HuH-7.5 (cell line): Measurements from ENCODE around the gene ID4.
"Not testable (repeated sequence)": the region's sequence is repeated elsewhere in the genome, so short reads cannot be mapped to it uniquely, and the experiment has no call there.

ENCODE experiments used
- DNase-seq: peaks from one replicate; pipeline ENCODE4 v3.0.0; 2011; ENCODE audit warnings: low spot score

The ID4 gene

DNA sequence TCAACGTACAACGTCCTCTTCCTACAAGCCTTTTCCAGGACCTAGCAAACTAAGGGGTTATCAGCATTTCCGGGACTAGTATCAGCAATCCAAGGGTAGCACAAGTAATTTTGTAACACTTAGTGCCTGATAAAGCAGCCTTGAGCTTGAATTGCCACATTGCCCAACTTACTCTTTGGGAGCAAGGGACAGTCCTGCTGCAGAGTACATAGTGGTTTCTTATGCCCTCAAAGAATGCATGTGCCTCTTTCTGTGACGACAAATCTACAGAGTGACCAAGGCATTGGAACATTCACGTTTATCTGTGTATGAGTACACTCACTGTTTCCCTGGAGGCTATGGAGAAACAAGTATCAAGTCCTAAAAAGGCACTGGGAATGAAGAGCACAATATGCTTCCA is 3.2 kb upstream of the ID4 start:
- DNase-seq = no peak

DNA sequence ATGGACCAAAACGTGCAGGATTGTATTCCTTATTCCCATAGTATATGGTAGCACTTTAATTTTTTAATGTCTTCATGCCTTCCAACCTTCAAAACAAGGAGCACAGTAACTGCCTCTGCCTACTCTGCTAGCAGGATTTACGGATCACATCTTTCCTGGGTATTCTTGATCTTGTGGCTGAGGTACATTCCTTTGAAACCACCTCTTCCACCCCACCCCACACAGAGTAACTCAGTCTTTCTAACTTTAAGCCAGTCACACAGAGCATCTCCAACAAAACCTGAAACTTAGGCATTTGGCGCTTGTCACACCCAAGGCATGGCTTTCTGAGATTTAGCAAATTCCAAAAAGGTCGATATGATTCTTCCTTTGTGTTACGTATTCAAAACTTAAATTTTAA is 2.3 kb upstream of the ID4 start:
- no peak for DNase-seq

DNA sequence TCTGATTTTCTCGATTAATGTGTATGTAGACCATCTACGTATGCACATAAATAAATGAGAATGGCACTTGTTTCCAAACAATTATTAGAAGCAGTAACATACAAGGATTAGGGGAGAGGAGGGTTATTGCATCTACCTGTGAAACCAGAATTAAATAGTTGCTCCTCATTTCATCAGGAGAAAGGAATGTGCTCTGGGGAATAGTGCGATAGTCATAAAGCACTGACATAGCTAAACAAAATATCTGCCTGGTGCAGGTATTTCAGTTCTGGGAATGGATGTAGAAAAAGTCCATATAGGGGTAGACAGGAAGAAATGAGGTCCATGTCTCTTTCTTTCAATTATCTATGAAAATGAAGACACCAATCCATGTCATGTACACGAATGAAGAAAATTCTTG is 1.6 kb upstream of the ID4 start:
- no peak for DNase-seq

DNA sequence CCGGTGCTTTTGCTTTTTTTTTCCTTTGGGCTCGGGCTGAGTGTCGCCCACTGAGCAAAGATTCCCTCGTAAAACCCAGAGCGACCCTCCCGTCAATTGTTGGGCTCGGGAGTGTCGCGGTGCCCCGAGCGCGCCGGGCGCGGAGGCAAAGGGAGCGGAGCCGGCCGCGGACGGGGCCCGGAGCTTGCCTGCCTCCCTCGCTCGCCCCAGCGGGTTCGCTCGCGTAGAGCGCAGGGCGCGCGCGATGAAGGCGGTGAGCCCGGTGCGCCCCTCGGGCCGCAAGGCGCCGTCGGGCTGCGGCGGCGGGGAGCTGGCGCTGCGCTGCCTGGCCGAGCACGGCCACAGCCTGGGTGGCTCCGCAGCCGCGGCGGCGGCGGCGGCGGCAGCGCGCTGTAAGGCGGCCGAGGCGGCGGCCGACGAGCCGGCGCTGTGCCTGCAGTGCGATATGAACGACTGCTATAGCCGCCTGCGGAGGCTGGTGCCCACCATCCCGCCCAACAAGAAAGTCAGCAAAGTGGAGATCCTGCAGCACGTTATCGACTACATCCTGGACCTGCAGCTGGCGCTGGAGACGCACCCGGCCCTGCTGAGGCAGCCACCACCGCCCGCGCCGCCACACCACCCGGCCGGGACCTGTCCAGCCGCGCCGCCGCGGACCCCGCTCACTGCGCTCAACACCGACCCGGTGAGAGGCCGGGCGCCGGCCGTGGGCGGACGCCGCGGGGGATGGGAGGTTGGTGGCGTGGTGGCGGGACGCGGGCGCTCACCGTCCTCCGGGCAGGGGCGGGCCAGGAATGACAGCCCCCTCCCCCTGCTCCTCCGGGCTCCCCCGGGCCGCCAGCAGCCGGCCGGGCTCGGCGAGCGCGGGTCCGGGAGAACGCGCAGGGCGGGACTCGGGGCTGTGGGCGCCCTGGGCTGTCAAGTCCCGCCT is 606 bp downstream of the ID4 start:
- DNase-seq = peak; percentile 25

DNA sequence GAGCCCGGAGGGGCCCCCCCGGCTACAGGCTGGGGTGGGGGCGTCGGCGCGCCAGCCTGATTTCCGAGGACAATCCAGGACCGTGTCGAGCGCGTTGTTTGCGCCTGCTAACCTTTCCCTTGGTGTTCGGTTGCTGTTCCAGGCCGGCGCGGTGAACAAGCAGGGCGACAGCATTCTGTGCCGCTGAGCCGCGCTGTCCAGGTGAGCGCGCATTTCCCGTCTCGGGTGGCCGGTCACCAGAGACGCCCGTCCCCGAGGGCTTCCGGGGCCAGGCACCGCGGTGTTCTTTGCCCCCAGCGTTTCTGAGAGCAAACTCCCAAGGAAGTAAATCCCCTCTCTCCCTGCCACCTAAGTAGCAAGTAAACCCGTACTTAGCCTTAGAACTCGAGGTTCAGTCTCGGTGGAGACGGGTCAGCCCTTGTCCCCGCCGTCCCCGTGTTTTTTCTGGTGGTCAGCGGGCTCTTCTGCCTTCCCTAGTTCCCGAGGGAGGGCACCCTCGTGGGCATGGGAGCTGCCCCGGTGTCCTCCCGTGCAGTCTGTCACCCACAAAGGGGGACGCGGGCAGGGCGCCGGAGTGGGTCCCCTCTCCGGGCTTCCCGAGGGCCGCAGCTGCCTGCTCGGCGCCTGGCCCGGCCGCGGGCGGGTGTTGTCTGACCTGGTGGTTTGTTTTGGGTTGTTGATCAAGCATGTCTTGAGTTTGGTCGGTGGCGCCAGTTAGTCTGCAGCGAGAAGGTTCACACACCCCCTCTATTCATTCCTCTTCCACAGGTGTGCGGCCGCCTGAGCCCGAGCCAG is 1.5 kb downstream of the ID4 start:
- peak; percentile 44 for DNase-seq

DNA sequence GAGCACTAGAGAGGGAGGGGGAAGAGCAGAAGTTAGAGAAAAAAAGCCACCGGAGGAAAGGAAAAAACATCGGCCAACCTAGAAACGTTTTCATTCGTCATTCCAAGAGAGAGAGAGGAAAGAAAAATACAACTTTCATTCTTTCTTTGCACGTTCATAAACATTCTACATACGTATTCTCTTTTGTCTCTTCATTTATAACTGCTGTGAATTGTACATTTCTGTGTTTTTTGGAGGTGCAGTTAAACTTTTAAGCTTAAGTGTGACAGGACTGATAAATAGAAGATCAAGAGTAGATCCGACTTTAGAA is 2.0 kb downstream of the ID4 start:
- DNase-seq = no peak

DNA sequence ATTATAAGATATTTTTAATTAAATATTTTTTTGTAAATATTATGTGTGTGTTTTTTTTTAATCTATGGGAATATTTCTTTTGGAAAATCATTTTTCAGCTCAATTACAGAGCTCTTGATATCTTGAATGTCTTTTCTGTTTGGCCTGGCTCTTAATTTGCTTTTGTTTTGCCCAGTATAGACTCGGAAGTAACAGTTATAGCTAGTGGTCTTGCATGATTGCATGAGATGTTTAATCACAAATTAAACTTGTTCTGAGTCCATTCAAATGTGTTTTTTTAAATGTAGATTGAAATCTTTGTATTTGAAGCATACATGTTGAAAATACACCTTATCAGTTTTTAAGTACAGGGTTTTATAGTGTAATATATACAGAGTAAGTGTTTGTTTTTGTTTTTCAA is 2.6 kb downstream of the ID4 start:
- no peak for DNase-seq

DNA sequence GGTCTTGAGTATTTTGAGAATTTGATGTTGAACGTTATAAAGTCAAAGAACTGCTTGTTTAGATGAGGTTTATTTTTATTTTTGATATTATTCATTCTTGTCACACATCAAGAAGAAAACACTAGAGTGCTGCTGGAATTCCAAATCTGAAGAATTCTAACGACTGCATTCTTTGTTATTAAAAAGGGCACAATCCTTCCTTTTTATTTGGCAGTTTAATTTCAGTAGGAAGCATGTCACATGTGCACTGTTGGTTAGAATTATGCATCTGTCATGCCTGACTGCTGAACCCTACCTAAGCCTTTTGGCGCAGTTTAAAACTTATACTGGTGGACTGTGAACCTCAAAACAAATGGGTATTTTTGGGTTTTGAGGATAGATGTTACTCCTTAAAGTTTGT is 4.0 kb downstream of the ID4 start:
- DNase-seq = no peak

DNA sequence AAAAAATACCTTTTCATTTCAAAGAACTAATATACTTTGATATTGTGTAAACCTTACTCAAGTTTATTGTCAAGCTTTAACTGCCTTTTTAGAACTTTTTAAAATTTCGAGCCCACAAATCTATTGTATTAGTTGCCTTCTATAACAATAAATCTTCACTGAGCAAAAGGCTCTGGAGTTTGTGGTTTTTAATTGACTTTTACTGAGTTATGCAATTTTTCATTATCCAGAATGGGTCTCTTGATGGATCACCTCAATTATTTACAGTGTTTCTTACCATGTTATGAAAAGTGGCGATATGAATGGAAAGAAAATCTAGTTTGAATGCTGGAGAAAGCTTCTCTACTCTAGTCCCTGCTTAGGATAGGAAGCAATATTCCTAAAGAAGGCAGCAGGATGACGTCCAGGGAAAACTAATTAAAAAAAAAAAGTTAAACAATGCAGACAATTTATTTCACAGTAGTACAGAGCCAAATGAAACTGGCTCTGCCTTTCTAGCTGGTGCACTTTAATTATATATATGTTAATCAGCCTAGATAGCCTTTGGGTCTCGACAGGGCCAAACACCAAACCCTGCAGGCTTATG is 5.0 kb downstream of the ID4 start:
- no peak for DNase-seq

DNA sequence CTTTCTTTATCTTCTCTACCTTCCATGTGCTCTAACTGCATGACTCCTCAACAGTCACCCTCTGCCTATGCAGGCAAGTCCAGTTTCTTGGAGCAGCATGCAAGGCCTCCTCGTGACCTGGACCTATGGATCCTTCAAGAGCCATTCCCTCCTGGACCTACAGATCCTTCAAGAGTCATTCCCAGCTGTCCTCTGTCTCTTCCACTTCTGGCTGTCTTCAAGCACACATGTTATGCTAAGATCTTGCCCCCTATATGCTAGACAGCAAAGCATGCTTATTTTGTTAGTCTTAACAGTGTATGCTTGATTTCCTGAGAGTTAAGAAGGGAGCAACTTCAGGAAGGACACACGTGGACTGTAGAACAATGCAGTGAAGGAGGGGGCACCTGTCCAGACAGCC is 7.5 kb downstream of the ID4 start:
- DNase-seq = no peak

DNA sequence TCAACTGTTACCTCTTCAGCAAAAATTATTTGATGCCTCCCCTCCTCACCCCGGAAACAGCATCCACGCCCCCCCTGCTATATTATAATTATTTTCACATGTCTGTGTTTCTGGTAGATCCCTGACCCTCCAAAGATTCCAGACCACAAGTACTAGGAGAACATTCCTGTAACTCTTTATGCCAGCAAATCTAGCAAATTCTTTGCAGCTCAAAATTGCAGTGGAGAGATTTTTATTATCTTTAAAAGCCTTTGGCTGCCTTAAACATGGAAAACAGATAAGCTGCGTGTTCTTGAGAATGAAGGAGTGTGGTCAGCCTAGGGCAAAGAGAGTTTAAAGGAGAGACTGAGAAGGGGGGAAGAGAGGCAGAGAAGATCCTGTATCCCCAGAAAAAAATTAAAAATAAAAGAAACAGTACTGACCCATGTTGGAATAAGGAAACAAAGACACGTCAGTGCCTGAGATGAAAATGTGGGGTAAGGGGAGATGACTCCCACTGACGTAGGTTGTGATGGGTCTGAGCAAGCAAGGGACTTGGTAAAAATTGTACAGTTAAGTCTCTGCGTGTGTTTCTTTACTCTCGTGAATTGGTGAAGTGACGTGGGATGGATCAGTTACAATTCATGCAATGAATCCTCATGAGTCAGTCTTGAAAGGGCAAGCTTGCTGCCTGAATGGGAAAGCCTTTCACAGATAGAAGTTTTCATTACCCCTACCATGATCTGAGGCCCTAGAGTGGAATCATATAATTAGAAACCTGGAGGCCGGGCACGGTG is 8.3 kb downstream of the ID4 start:
- no peak for DNase-seq

DNA sequence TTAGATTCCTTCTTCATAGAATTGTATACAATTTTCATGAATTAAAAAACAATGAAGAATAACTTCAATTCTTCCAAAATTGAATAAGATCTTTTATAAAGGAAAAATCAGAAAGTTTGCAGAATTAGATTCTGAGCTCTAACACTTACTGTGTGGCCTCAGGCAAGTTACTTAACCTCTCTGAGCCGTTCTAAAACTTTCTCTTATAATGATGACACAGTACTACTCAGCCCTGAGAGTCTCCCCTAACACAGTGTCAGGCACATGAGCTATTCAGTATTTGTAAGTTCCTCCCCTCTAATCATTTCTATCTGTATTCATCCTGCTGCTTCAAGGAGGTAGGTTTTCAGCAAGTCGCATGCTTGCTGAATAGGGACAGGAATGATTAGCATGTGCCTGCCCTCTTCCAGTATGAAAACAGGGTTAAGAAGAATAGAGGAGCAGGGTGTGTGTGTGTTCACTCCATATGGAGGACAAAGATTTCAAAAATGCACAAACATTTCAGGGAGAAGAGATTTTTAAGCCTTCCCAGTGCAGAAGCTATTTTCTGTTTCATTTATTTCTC is 11.4 kb downstream of the ID4 start:
- no peak for DNase-seq

DNA sequence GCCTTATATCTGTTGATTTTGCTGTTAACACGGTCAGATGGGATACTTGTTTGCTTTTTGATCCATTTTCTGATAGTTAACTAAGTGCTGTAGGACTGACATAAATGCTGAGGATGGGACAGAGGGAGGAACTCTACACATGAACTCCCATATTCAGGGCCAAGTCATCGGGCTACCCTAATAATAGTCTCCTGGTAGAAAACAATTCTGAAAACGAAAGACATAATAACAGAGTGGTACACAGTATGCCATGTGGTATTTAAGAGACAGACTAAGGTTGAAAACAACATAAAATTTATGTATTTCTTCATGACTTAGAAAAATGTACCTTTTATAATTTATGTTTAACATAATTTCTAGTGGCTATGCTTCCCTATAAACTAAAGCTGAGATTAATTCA is 12.0 kb downstream of the ID4 start:
- DNase-seq = no peak

DNA sequence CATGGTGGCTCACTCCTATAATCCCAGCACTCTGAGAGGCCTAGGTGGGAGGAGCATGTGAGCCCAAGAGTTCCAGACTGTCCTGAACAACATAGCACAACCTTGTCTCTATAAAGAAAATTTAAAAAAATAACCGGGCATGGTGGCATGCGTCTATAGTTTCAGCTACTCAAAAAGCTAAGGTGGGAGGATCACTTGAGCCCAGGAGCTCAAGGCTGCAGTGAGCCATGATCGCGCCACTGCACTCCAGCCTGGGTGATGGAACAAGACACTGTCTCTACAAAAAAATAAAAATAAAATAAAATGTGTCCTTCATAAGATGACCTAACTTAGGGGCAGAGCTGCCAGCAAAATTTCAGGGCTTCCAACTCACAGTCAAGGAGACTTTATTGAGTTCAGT is 12.6 kb downstream of the ID4 start:
- DNase-seq = no peak

DNA sequence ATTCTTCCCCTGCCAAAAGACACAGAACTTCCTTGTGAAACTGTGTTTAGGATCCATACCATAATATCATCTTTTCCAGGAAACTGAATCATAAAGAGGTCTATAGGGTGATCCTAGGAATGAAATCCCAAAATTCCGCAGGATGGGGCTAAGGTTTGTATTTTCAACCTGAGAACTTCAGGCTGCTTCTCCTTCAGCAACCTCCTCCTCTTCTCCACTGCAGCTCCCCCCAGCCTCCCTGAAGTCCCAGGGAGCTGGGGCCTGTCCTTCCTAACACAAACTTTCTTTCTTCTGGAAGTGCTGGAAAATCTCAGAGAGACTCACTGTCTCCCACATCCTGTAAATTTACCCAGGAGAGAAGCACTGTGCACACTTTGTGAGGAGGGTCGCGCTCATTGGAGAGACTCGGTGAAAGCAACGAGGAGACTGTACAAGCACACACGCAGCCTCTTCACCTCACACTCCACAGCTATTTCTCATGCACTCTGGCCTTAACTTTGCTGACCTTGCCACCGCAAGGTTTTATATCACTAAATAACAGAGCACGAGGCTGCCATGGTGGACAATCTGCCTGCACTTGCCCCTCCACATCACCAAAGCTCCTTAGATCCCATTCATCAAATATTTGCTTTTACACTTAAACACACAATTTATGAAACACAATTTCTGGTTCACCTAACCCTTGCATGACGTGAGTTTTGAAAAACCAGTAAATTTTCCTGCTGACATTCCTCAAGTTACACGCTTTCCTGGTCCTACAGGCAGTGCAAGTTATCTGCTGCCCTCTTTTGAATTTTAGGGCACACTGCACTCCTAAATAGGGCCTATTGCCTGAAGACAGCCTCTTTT is 14.3 kb downstream of the ID4 start:
- DNase-seq = peak; percentile 83

DNA sequence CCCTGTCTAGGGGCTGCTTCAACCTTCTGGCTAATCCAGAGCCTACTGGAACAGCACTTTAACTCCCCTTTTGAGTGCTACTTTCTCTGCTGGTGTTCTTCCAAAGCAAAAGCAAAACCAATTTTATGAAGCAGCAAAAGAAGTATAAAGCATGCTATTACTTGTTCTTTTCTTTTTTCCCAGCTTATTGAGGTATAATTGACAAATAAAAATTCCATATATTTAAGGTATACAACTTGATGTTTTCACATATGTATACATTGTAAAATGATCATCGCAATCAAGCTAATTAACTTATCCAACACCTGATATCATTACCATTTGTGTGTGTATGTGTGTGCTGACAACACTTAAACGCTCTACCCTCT is 14.9 kb downstream of the ID4 start:
- no peak for DNase-seq

DNA sequence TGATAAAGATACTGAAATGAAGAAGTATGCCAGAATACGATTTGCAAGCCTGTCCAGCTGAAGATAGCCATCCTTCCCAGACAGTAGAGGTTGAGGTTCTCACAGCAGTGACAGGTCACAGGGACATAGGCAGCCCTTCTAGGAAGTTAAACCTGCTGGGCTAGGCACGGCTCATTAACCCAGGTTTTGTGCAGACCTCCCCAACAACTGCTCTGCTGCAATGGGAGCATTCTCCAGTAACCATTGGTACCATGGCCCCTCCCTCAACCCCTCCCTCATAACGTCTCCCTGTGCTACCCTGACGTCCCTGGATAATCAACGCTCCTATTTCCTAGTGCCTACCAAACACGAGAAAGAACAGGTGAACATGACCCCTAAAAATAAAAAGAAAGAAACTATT is 15.8 kb downstream of the ID4 start:
- no peak for DNase-seq

DNA sequence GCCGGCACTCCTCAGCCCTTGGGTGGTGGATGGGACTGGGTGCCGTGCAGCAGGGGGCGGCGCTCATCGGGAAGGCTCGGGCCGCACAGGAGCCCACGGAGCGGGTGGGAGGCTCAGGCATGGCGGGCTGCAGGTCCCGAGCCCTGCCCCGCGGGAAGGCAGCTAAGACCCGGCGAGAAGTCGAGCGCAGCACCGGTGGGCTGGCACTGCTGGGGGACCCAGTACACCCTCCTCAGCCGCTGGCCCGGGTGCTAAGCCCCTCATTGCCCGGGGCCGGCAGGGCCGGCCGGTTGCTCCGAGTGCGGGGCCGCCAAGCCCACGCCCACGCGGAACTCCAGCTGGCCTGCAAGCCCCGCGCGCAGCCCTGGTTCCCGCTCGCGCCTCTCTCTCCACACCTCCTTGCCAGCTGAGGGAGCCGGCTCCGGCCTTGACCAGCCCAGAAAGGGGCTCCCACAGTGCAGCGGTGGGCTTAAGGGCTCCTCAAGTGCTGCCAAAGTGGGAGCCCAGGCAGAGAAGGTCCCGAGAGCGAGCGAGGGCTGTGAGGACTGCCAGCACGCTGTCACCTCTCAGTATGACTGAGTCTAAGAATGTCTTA is 17.3 kb downstream of the ID4 start:
- DNase-seq = not testable (repeated sequence)

DNA sequence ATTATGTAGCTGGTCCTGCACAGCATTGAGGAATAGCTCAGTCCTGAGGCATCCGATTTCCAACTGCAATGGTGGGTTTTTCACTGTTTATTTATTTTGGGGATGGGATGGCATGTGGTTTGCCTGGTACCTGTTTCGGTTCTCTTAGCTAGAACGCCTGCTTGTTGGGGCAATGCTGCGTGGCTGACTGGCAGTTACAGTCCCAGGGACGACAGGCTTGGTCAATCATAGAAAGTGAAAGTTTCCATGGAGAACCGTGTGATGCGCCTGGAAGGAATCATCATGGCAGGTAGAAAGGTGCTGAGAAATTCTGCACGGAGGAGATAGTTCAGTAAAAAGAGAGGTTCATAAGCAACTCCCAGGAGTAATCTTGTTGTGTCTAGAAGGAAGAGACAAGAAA is 18.4 kb downstream of the ID4 start:
- DNase-seq = no peak

DNA sequence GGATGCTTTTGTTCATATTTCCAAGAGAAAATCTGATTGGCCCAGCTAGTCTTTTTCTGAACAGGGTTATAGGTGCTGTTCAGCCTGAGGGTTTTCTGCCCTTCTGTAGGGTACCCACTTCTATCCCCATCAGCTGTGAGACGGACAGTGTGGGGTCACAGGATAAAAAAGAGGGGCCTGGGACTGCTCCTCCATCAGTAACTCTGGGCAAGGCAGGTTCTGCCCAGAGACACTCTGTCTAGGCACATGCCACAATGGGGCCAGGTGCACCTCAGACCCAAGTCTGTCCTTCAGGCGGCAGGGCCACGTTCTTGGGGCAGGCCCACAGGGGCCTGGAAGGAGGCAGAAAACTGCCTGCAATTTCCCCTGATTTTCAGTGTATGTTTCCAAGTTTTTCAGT is 20.0 kb downstream of the ID4 start:
- DNase-seq = no peak

DNA sequence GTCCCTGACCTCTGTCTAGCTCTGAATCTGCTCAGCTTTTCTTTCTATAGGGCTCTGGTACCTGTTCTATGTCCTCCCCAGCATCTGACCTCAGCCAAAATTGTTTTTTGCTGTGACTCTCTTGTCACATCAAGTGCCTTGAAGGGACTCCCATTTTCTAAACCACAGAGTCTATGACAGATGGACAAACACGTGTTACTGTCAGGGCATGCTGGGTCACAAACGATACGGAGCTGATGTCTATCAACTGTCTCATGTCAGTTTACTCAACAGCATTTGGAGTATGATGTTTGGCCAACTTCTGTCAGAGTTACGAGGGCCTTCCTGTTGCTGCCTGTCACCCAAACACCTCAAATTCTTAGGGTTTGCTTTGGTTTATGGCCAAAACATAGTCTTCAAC is 20.5 kb downstream of the ID4 start:
- no peak for DNase-seq
